SHP77 treated with DMSO at 0.1 percent for 48 hours (cell line): Measurements from ENCODE around the gene KIF7.
"Not testable (repeated sequence)": the region's sequence is repeated elsewhere in the genome, so short reads cannot be mapped to it uniquely, and the experiment has no call there.

Source experiments
- DNase-seq: peaks from one replicate; lab custom pipeline; 2025; lab: John Stamatoyannopoulos, UW

KIF7 gene

GRCh38 chr15:89623165-89623564 lies 32.1 kb downstream of the KIF7 start:
- no peak for DNase-seq

GRCh38 chr15:89621547-89621946 lies 33.7 kb downstream of the KIF7 start:
- DNase-seq = no peak

DNA sequence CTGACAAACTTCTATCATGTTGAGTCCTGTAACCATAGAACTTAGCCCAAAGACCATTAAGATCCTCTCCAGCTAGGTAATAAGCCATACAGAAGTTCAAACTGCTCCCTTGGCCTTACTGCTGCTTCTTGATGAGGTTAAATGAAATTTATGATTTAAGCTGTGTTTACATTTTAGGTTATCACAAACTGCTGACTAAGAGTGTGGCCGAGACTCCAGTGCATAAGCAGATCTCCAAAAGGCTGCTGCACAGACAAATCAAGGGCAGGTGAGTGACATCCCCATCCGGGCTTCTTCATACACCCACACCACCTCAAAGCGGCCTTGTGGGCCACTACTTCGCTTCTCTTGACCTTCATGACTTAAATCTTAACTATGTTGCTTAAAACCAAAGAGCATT lies 39.0 kb downstream of the KIF7 start:
- no peak for DNase-seq

DNA sequence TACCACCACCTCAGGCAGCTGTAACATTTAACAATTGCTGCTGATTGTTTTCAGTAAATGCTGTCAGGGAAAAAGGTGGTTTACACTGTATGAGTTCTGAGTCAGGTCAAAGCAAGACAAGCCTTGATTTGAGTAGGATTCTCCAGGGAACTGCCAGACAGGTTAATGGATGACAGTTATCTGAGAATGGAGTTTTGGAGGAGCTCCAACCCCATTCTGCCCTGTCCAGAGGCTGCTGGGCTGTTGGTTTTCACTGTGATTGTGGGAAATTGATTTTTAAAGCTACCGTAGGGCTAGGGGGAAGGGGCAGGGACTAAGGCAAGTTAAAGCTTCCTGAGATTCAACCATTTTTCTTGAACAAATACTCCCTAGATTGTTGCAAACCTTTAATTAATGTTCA lies 40.1 kb downstream of the KIF7 start:
- DNase-seq = no peak

GRCh38 chr15:89614164-89614563 lies 41.1 kb downstream of the KIF7 start:
- no peak for DNase-seq

- DNase-seq = no peak
These were observed 42.2 kb downstream of the KIF7 start for GRCh38 chr15:89613031-89613430.

DNA sequence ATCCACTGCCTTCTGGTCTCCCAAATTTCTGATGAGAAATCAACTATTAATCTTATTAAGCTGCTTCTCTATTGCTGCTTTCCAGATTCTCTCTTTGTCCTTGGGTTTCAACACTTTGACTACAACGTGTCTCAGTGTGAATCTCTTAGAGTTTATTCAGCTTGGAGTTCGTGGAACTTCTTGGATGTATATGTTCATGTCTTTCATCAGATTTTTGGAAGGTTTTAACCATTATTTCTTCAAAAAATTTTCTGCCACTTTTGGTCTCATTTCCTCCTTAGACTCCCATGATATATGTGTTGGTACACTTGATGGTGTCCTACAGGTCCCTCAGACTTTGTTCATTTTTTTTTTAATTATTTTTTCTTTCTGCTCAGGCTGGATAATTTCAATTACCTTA lies 44.0 kb downstream of the KIF7 start:
- DNase-seq = no peak

GRCh38 chr15:89599021-89599420 lies 56.2 kb downstream of the KIF7 start:
- DNase-seq = no peak

GRCh38 chr15:89593018-89593417 lies 62.2 kb downstream of the KIF7 start:
- DNase-seq = no peak

DNA sequence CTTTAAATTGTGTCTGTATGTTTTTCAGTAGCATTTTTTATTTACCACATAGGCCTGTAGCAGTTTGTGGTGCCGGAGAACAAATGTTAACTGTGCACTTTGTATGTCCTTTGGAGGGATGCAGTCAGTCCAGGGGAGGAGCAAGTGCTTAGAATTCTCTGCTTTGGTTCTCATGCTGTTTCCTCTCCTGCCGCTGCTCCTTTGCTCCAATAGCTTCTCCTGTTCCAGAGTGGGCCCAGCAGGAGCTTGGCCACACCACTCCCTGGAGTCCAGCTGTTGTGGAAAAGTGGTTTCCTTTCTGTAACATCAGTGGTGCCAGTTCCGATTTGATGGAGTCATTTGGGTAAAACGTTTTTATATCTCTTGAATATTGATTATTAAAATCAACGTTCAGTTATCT lies 63.4 kb downstream of the KIF7 start:
- no peak for DNase-seq

DNA sequence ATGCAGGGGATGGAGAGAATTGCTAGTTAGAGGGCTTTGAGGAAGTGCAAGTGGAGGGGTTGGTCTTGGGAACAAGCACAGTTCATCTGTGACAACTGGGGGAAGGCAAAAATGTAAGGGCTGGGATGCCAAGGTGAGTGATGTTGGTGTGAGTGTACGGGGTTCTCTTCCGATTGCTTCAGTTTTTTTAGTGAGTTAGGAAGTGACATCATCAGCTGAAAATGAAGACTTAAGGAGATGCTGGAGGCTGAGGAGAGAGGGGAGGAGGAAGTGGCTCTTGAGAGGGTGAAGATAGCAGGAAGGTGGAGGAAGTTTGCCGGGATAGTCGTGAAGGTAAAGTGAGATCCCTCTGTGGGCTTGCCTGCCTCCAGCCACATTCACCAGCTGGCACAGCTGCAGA lies 67.3 kb downstream of the KIF7 start:
- DNase-seq = no peak

GRCh38 chr15:89586651-89587050 lies 68.6 kb downstream of the KIF7 start:
- no peak for DNase-seq

DNA sequence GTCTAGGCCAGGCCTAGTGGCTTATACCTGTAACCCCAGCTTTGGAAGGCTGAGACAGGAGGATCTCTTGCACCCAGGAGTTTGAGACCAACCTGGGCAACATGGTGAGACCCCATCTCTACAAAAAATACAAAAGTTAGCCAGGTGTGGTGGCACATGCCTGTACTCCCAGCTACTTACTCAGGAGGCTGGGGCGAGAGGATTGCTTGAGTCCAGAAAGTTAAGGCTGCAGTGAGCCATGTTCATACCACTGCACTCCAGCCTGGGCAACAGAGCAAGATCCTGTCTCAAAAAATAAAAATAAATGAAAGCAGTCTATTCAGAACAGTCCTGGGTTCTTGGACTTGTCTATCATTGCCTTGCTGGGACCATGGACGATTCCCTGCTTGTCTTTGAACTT lies 74.5 kb downstream of the KIF7 start:
- DNase-seq = not testable (repeated sequence)

DNA sequence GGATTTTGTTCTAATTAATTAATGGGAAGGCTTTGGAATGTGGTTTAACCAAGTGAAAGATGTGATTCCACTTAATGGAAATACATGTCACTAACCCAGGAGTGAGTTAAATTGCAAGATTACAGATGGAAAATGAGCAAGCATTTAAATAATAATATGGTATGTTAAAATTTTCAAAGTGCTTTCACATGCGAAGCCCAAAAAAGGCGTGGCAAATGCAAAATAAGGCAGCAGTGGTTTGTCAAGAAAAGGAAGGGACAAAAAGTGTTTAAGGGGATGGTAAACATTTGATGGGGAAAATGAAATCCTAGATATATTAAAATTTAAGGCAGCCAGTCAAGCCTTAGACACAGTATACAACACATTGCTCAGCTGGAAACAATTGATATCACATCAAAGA lies 77.1 kb downstream of the KIF7 start:
- DNase-seq = no peak
